HepG2 (cell line): ENCODE results near the gene FCER1G. TPM values are rescaled to one million over a fixed set of nuclear protein-coding genes. Genes with fewer than 3 reads are reported as not detected.

Source experiments
- ATAC-seq: fragments of 200-7000 bp; cut with Tn5 transposase; 3 replicates; pipeline ENCODE4 v1.9.1; 2020; ENCODE audit warnings: mild to moderate bottlenecking, moderate library complexity
- BruUV-seq: library from RNA; stranded (reverse); fragments of 400-500 nt; replicated peaks from 2 replicates; lab custom pipeline; 2021; lab: Mats Ljungman, UMichigan
- CTCF ChIA-PET: fragments of 300-600 bp; formaldehyde crosslinking; extraction: SDS; loops from one replicate; lab custom pipeline; 2021; ENCODE audit warnings: low total read pairs, inconsistent platforms, low intra/inter-chr PET ratio; lab: Yijun Ruan, JAX
- POLR2A ChIA-PET: fragments of 350-600 bp; sonication (Branson Sonifier 250); formaldehyde crosslinking; loops from one replicate; lab custom pipeline; 2020; ENCODE audit warnings: antibody characterized with exemption, inconsistent platforms; lab: Yijun Ruan, JAX
- DNase-seq: peaks from one replicate; pipeline ENCODE4 v3.0.0-alpha.2; 2015; ENCODE audit warnings: low spot score
- FAIRE-seq: peaks from 3 replicates; lab custom pipeline; 2011; peaks lifted over from hg19 to GRCh38; lab: Jason Lieb, UNC
- H2AFZ ChIP-seq: one replicate; pipeline ENCODE4 v1.6.1; 2011; ENCODE audit warnings: low read length, inconsistent platforms
- H3K27ac ChIP-seq: fragments of 300-600 bp; 3 replicates; pipeline ENCODE4 v1.8.0; 2011; ENCODE audit warnings: mixed run types, mild to moderate bottlenecking, mixed read lengths, low read length, inconsistent platforms; ENCODE audit not compliant: insufficient read depth; ENCODE audit errors: extremely low read length
- H3K27me3 ChIP-seq, 2 experiments: fragments of 200-600 bp in 1 of 2; 2 replicates in 1 of 2; 3 replicates in 1 of 2; pipeline versions ENCODE4 v1.6.0 to v1.8.0; 2011; ENCODE audit warnings: low read length in 2 of 2, mild to moderate bottlenecking in 2 of 2, moderate library complexity in 2 of 2, inconsistent platforms in 1 of 2; ENCODE audit not compliant: insufficient read depth in 2 of 2, control insufficient read depth in 1 of 2
- H3K36me3 ChIP-seq, 2 experiments: fragments of 200-600 bp in 1 of 2; replicated peaks in 1 of 2; 2 replicates in 1 of 2; 3 replicates in 1 of 2; pipeline versions ENCODE4 v1.5.1 to v1.8.0; 2011; ENCODE audit warnings: low read length in 2 of 2, inconsistent platforms in 1 of 2; ENCODE audit not compliant: insufficient read depth in 2 of 2, control insufficient read depth in 1 of 2
- H3K4me1 ChIP-seq: 2 replicates; pipeline ENCODE4 v1.5.1; 2012; ENCODE audit warnings: low read length, inconsistent platforms; ENCODE audit not compliant: insufficient read depth
- H3K4me2 ChIP-seq: 2 replicates; pipeline ENCODE4 v1.6.0; 2011; ENCODE audit warnings: low read depth, low read length, inconsistent platforms
- H3K4me3 ChIP-seq, 3 experiments: fragments of 200-600 bp in 1 of 3; sonication (generic), shearing (Covaris generic) in 1 of 3; replicated peaks in 1 of 3; 2 replicates each; pipeline ENCODE4 v1.5.1; 2011 to 2016; ENCODE audit warnings: low read length in 3 of 3, inconsistent platforms in 2 of 3, low read depth in 2 of 3, mild to moderate bottlenecking in 2 of 3, control low read depth in 1 of 3, mixed read lengths in 1 of 3; ENCODE audit not compliant: insufficient read depth in 1 of 3
- H3K79me2 ChIP-seq: one replicate; pipeline ENCODE4 v1.6.1; 2011; ENCODE audit warnings: low read length, inconsistent platforms; ENCODE audit not compliant: insufficient read depth
- H3K9ac ChIP-seq: 2 replicates; pipeline ENCODE4 v1.6.0; 2011; ENCODE audit warnings: mild to moderate bottlenecking, low read depth, low read length, inconsistent platforms; ENCODE audit not compliant: insufficient read depth
- H3K9me3 ChIP-seq: 2 replicates; pipeline ENCODE4 v1.5.1; 2012; ENCODE audit warnings: mild to moderate bottlenecking, low read length
- H4K20me1 ChIP-seq: 2 replicates; pipeline ENCODE4 v1.6.0; 2011; ENCODE audit warnings: inconsistent platforms, mild to moderate bottlenecking, low read length, moderate library complexity; ENCODE audit not compliant: insufficient read depth
- SAP130 ChIP-seq: IDR thresholded peaks from 2 replicates; pipeline ENCODE4 v1.6.1; 2016; ENCODE audit warnings: low read depth
- TOE1 ChIP-seq: sonication (generic); formaldehyde crosslinking; IDR thresholded peaks from 2 replicates; pipeline ENCODE4 v1.4.0; 2020; ENCODE audit warnings: mild to moderate bottlenecking, missing genetic modification reagents
- XRCC5 ChIP-seq: fragments of 200-400 bp; formaldehyde crosslinking; optimal IDR thresholded peaks from 2 replicates; pipeline ENCODE3; 2017; ENCODE audit warnings: mild to moderate bottlenecking, low read length
- YEATS4 ChIP-seq: sonication (generic); formaldehyde crosslinking; IDR thresholded peaks from 2 replicates; pipeline ENCODE4 v1.4.0; 2020; ENCODE audit warnings: missing genetic modification reagents, borderline replicate concordance
- ZBTB42 ChIP-seq: sonication (generic); formaldehyde crosslinking; IDR thresholded peaks from 2 replicates; pipeline ENCODE4 v1.5.0; 2020; ENCODE audit warnings: mild to moderate bottlenecking, missing genetic modification reagents
- ZFY ChIP-seq: sonication (generic); formaldehyde crosslinking; IDR thresholded peaks from 2 replicates; pipeline ENCODE4 v1.4.0; 2020; ENCODE audit warnings: missing genetic modification reagents
- ZNF180 ChIP-seq: sonication (generic); formaldehyde crosslinking; IDR thresholded peaks from 2 replicates; pipeline ENCODE4 v1.4.0; 2020; ENCODE audit warnings: low read depth, missing genetic modification reagents, borderline replicate concordance
- ZNF883 ChIP-seq: sonication (generic); formaldehyde crosslinking; IDR thresholded peaks from 2 replicates; pipeline ENCODE4 v1.5.1; 2020; ENCODE audit warnings: mild to moderate bottlenecking, missing genetic modification reagents; ENCODE audit errors: not compliant biosample characterization
- WGBS: methylation state at CpG from one replicate; pipeline ENCODE4 v1.1.6; 2017; ENCODE audit warnings: low lambda C conversion rate; 5-methylcytosine and 5-hydroxymethylcytosine counted together
- in situ Hi-C: cut with HindIII; loops from 2 replicates; pipeline ENCODE4 v1.10.0; 2017; ENCODE audit warnings: low pct_unique_long_range_greater_than_20kb; ENCODE audit not compliant: extremely low pct_ligation_motif_present
- intact Hi-C: fragments of 100-400 bp; cut with micrococcal nuclease; formaldehyde crosslinking; loops from one replicate; pipeline ENCODE4 v1.10.0; 2022; ENCODE audit not compliant: unreplicated experiment
- polyA plus RNA-seq, 8 experiments: library from polyadenylated mRNA; depleted of rRNA in 3 of 8; stranded (reverse) in 7 of 8; unstranded in 1 of 8; fragments of >200 nt; fragmentation: Illumina TruSeq in 4 of 8; extraction: Trizol in 4 of 8; gene quantifications; 2 replicates each; pipeline versions ENCODE4 v1.2.1 to v1.2.3, GENCODE V29; 2011 to 2016; ENCODE audit warnings: low read depth in 4 of 8, missing spikeins in 1 of 8, mixed read lengths in 1 of 8; ENCODE audit not compliant: insufficient read depth in 1 of 8
- total RNA-seq, 5 experiments: library from RNA; depleted of rRNA; stranded (reverse); fragments of >200 nt; fragmentation: Illumina TruSeq; extraction: Trizol; gene quantifications; 2 replicates each; pipeline ENCODE4 v1.2.3, GENCODE V29; 2016; ENCODE audit warnings: low read depth in 1 of 5
- TF ChIP-seq, protein P1 (sequence below): sonication (generic); formaldehyde crosslinking; IDR thresholded peaks from 2 replicates; pipeline ENCODE4 v1.5.1; 2020; ENCODE audit warnings: mild to moderate bottlenecking, missing genetic modification reagents, moderate library complexity
- TF ChIP-seq, protein P2 (sequence below): sonication (generic); formaldehyde crosslinking; IDR thresholded peaks from 2 replicates; pipeline ENCODE4 v1.4.0; 2020; ENCODE audit warnings: mild to moderate bottlenecking, missing genetic modification reagents
- TF ChIP-seq, protein P3 (sequence below): sonication (generic); formaldehyde crosslinking; IDR thresholded peaks from 2 replicates; pipeline ENCODE4 v1.5.1; 2020; ENCODE audit warnings: missing genetic modification reagents, mild to moderate bottlenecking, borderline replicate concordance
- TF ChIP-seq, protein P4 (sequence below): sonication (generic); formaldehyde crosslinking; IDR thresholded peaks from 2 replicates; pipeline ENCODE4 v1.5.1; 2020; ENCODE audit warnings: mild to moderate bottlenecking, missing genetic modification reagents, moderate library complexity
- TF ChIP-seq, protein P5 (sequence below): sonication (generic); formaldehyde crosslinking; IDR thresholded peaks from 2 replicates; pipeline ENCODE4 v1.5.0; 2020; ENCODE audit warnings: missing genetic modification reagents

Gene FCER1G
- total and polyA plus RNA-seq, 2 of the 13 experiments (the other 11 are each of a cell fraction or from before 2014, with no cell fraction given): 1.3 to 6.4 TPM

DNA sequence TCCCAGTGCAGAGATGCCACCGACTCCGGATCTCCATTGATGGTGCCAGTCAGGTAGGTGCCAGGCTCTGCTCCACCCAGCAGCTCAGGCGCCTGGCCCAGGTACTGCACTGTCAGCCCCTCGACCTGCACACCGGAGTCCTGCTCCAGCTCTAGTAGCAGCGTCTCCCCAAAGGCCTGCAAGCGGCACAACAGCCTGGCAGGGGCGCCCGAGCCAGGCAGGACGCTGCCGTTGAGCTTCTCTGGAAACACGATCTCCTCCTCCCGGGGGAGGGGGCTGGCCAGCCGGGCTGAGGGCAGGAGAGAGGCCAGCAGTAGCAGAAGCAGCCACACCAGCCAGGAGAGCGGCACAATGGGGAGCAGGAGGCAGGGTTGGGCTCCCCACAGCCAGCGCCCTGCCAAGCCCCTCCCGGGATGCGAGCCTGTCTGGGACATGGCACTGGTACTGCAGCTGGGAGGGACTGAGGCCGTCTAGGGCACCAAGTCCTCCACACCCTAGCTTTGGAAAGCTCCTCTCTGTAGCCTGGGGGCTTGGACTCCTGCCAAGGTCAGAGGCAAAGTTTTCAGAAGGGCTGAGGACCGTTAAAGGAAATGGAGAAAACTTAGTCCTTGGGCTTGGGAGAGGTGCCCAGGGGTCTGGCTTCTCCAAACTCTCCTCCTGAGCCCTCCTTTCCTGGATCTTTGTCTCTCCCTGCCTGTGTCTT lies 16.8 kb upstream of the FCER1G start:
- Histone ChIP-seq H3K4me2 (peak overlapping the region; percentile 98), H3K4me1 (peaks cover 68% of the 10 kb centered on the region), H3K9ac (peak overlapping the region; percentile 56), H4K20me1 (no peaks in the 10 kb centered on the region), H3K27me3 (no peaks in the 10 kb centered on the region; a peak in 1 of 5 replicates), H3K36me3 (peaks cover 0 to 2% of the 10 kb centered on the region in 2 experiments; a peak in 1 of 5 replicates), H2AFZ (no peak overlapping the region), H3K79me2 (peaks cover 9% of the 10 kb centered on the region), H3K4me3 (peak overlapping the region; percentile 54 to 85 (median 56)), H3K27ac (no peak overlapping the region), H3K9me3 (no peaks in the 10 kb centered on the region)
- in situ Hi-C loops: loop anchor here (5.0 kb wide), 1 partner anchor 184 kb away; no protein-coding TSS in a partner anchor
- intact Hi-C loops: loop anchor here (1.0 kb wide), 1 partner anchor 27 kb away; no protein-coding TSS in a partner anchor
- WGBS: 2% methylated on average over 7 of the region's 20 CpGs
- ChIA-PET CTCF (no interaction called here), POLR2A (interaction anchor here (0.9 to 3.5 kb wide), 13 partner anchors 18 to 202 kb away, joined by 3 to 44 read pairs (median 4); partner anchors contain the start of genes APOA2, B4GALT3, CFAP126 and PPOX)
- DNase-seq (peak; percentile 56), FAIRE-seq (no peak), ATAC-seq (peak; percentile 60)
- BruUV-seq: no TSS peak
- peak; percentile 36; the same call in 1 of the 2 replicates for TF ChIP-seq YEATS4
- TF ChIP-seq, protein P1, sequence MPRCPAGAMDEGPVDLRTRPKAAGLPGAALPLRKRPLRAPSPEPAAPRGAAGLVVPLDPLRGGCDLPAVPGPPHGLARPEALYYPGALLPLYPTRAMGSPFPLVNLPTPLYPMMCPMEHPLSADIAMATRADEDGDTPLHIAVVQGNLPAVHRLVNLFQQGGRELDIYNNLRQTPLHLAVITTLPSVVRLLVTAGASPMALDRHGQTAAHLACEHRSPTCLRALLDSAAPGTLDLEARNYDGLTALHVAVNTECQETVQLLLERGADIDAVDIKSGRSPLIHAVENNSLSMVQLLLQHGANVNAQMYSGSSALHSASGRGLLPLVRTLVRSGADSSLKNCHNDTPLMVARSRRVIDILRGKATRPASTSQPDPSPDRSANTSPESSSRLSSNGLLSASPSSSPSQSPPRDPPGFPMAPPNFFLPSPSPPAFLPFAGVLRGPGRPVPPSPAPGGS (CRISPR knock-in tag): peak; percentile 73; the same call in 1 of the 2 replicates
- TF ChIP-seq SAP130: peak; percentile 25; the same call in 1 of the 2 replicates
- TF ChIP-seq, protein P2, sequence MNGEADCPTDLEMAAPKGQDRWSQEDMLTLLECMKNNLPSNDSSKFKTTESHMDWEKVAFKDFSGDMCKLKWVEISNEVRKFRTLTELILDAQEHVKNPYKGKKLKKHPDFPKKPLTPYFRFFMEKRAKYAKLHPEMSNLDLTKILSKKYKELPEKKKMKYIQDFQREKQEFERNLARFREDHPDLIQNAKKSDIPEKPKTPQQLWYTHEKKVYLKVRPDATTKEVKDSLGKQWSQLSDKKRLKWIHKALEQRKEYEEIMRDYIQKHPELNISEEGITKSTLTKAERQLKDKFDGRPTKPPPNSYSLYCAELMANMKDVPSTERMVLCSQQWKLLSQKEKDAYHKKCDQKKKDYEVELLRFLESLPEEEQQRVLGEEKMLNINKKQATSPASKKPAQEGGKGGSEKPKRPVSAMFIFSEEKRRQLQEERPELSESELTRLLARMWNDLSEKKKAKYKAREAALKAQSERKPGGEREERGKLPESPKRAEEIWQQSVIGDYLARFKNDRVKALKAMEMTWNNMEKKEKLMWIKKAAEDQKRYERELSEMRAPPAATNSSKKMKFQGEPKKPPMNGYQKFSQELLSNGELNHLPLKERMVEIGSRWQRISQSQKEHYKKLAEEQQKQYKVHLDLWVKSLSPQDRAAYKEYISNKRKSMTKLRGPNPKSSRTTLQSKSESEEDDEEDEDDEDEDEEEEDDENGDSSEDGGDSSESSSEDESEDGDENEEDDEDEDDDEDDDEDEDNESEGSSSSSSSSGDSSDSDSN (CRISPR knock-in tag): peak; percentile 52
- TF ChIP-seq TOE1 (CRISPR knock-in tag): no peak
- TF ChIP-seq, protein P3, sequence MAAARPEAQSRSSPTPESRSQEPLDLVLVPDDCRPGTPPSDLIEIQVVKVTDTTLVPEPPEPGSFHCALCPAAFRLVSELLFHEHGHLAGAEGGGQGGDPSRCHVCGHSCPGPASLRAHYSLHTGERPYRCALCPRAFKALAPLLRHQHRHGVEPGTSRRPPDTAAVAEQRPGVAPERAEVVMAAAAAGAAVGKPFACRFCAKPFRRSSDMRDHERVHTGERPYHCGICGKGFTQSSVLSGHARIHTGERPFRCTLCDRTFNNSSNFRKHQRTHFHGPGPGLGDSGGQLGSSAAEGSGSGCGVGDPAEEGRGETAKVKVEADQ (CRISPR knock-in tag): 0 out of 2 replicates have a peak, but pooled peaks have one; percentile 57
- TF ChIP-seq XRCC5: peak; percentile 34
- TF ChIP-seq ZNF883 (CRISPR knock-in tag): peak; percentile 66
- peak; percentile 34; the same call in 1 of the 2 replicates for TF ChIP-seq ZFY (CRISPR knock-in tag)
- TF ChIP-seq, protein P4, sequence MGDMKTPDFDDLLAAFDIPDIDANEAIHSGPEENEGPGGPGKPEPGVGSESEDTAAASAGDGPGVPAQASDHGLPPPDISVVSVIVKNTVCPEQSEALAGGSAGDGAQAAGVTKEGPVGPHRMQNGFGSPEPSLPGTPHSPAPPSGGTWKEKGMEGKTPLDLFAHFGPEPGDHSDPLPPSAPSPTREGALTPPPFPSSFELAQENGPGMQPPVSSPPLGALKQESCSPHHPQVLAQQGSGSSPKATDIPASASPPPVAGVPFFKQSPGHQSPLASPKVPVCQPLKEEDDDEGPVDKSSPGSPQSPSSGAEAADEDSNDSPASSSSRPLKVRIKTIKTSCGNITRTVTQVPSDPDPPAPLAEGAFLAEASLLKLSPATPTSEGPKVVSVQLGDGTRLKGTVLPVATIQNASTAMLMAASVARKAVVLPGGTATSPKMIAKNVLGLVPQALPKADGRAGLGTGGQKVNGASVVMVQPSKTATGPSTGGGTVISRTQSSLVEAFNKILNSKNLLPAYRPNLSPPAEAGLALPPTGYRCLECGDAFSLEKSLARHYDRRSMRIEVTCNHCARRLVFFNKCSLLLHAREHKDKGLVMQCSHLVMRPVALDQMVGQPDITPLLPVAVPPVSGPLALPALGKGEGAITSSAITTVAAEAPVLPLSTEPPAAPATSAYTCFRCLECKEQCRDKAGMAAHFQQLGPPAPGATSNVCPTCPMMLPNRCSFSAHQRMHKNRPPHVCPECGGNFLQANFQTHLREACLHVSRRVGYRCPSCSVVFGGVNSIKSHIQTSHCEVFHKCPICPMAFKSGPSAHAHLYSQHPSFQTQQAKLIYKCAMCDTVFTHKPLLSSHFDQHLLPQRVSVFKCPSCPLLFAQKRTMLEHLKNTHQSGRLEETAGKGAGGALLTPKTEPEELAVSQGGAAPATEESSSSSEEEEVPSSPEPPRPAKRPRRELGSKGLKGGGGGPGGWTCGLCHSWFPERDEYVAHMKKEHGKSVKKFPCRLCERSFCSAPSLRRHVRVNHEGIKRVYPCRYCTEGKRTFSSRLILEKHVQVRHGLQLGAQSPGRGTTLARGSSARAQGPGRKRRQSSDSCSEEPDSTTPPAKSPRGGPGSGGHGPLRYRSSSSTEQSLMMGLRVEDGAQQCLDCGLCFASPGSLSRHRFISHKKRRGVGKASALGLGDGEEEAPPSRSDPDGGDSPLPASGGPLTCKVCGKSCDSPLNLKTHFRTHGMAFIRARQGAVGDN (CRISPR knock-in tag): peak; percentile 80
- TF ChIP-seq ZBTB42 (CRISPR knock-in tag): no peak
- TF ChIP-seq, protein P5, sequence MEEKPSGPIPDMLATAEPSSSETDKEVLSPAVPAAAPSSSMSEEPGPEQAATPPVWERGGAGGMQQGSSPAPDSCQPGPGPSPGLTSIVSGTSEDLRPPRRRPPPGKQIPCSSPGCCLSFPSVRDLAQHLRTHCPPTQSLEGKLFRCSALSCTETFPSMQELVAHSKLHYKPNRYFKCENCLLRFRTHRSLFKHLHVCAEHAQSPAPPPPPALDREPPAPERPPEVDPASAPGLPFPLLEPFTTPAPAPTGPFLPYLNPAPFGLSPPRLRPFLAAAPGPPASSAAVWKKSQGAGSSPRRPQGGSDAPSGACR (CRISPR knock-in tag): 0 out of 2 replicates have a peak, but pooled peaks have one; percentile 41
- no peak for TF ChIP-seq ZNF180
